Parathyroid adenoma (tissue), 2 donors: ENCODE data around the gene USH1C.

ENCODE experiments used
- H2AFZ ChIP-seq: fragments of 300-600 bp; sonication (generic); one replicate; pipeline ENCODE4 v1.7.0; 2017; ENCODE audit warnings: antibody characterized with exemption, mild to moderate bottlenecking
- H3K27ac ChIP-seq: fragments of 300-600 bp; sonication (generic); one replicate; pipeline ENCODE4 v1.7.0; 2017
- H3K27me3 ChIP-seq: fragments of 300-600 bp; sonication (generic); one replicate; pipeline ENCODE4 v1.7.0; 2017; ENCODE audit warnings: low read length; ENCODE audit not compliant: control insufficient read depth, insufficient read depth
- H3K36me3 ChIP-seq: fragments of 300-600 bp; sonication (generic); one replicate; pipeline ENCODE4 v1.7.0; 2017; ENCODE audit warnings: low read length; ENCODE audit not compliant: control insufficient read depth, insufficient read depth
- H3K4me1 ChIP-seq: fragments of 300-600 bp; sonication (generic); one replicate; pipeline ENCODE4 v1.7.0; 2017; ENCODE audit warnings: control low read depth
- H3K4me2 ChIP-seq: fragments of 300-600 bp; sonication (generic); one replicate; pipeline ENCODE4 v1.7.0; 2017; ENCODE audit warnings: low read length
- H3K4me3 ChIP-seq: fragments of 300-600 bp; sonication (generic); one replicate; pipeline ENCODE4 v1.7.0; 2017; ENCODE audit warnings: low read depth, low read length
- H3K79me2 ChIP-seq: fragments of 300-600 bp; sonication (generic); one replicate; pipeline ENCODE4 v1.7.0; 2017; ENCODE audit warnings: control low read depth
- H3K9ac ChIP-seq: fragments of 300-600 bp; sonication (generic); one replicate; pipeline ENCODE4 v1.7.0; 2017; ENCODE audit warnings: mild to moderate bottlenecking
- H3K9me3 ChIP-seq: fragments of 300-600 bp; sonication (generic); one replicate; pipeline ENCODE4 v1.7.0; 2017; ENCODE audit warnings: low read length; ENCODE audit not compliant: control insufficient read depth
- CTCF ChIP-seq: fragments of 300-600 bp; sonication (generic); IDR thresholded peaks from one replicate; pipeline ENCODE4 v1.7.0; 2017; ENCODE audit warnings: antibody characterized with exemption, mild to moderate bottlenecking
- donor health status: primary hyperparathyroidism.

Gene USH1C

GRCh38 chr11:17457396-17458173 lies 86.6 kb downstream of the USH1C start:
- TF ChIP-seq CTCF = no peak
- Histone ChIP-seq H3K4me1 (no peaks in the 10 kb centered on the region), H3K36me3 (no peaks in the 10 kb centered on the region), H3K9me3 (no peaks in the 10 kb centered on the region), H2AFZ (no peak overlapping the region), H3K27me3 (no peaks in the 10 kb centered on the region), H3K4me2 (no peak overlapping the region), H3K27ac (no peak overlapping the region), H3K4me3 (no peak overlapping the region), H3K79me2 (no peaks in the 10 kb centered on the region), H3K9ac (no peak overlapping the region)

GRCh38 chr11:17452668-17453067 lies 91.5 kb downstream of the USH1C start:
- H3K9ac ChIP-seq = no peak overlapping the region
- no peaks in the 10 kb centered on the region for H3K36me3 ChIP-seq
- no peaks in the 10 kb centered on the region for H3K4me1 ChIP-seq
- H2AFZ ChIP-seq = no peak overlapping the region
- no peak overlapping the region for H3K4me3 ChIP-seq
- no peaks in the 10 kb centered on the region for H3K27me3 ChIP-seq
- no peak overlapping the region for H3K4me2 ChIP-seq
- H3K79me2 ChIP-seq = no peaks in the 10 kb centered on the region
- H3K27ac ChIP-seq = no peak overlapping the region
- H3K9me3 ChIP-seq = no peaks in the 10 kb centered on the region
- no peak for TF ChIP-seq CTCF

- no peak for TF ChIP-seq CTCF
- Histone ChIP-seq H3K9me3 (no peaks in the 10 kb centered on the region), H3K79me2 (no peaks in the 10 kb centered on the region)
Measured at GRCh38 chr11:17449158-17449557, 95.1 kb downstream of the USH1C start.

GRCh38 chr11:17446482-17446881 lies 97.7 kb downstream of the USH1C start:
- no peaks in the 10 kb centered on the region for H3K36me3 ChIP-seq
- TF ChIP-seq CTCF = no peak
- H3K9ac ChIP-seq = no peak overlapping the region
- H2AFZ ChIP-seq = no peak overlapping the region
- H3K79me2 ChIP-seq = no peaks in the 10 kb centered on the region
- no peaks in the 10 kb centered on the region for H3K9me3 ChIP-seq
- H3K4me2 ChIP-seq = no peak overlapping the region
- no peaks in the 10 kb centered on the region for H3K27me3 ChIP-seq
- H3K4me1 ChIP-seq = no peaks in the 10 kb centered on the region
- H3K4me3 ChIP-seq = no peak overlapping the region
- H3K27ac ChIP-seq = no peak overlapping the region

More at GRCh38 chr11:17449158-17449557, 95.1 kb downstream of the USH1C start:
- Histone ChIP-seq H3K27ac (no peak overlapping the region), H3K4me2 (no peak overlapping the region), H3K9ac (no peak overlapping the region), H3K4me1 (no peaks in the 10 kb centered on the region), H3K4me3 (no peak overlapping the region), H3K27me3 (no peaks in the 10 kb centered on the region), H2AFZ (no peak overlapping the region), H3K36me3 (no peaks in the 10 kb centered on the region)

GRCh38 chr11:17445240-17445795 lies 98.9 kb downstream of the USH1C start:
- H3K79me2 ChIP-seq = no peaks in the 10 kb centered on the region
- no peaks in the 10 kb centered on the region for H3K27me3 ChIP-seq
- no peaks in the 10 kb centered on the region for H3K4me1 ChIP-seq
- no peak overlapping the region for H3K9ac ChIP-seq
- no peaks in the 10 kb centered on the region for H3K36me3 ChIP-seq
- no peaks in the 10 kb centered on the region for H3K9me3 ChIP-seq
- no peak overlapping the region for H3K4me3 ChIP-seq
- TF ChIP-seq CTCF = no peak
- H2AFZ ChIP-seq = no peak overlapping the region
- no peak overlapping the region for H3K27ac ChIP-seq
- no peak overlapping the region for H3K4me2 ChIP-seq
